Liver (tissue), 9 donors: Measurements from ENCODE around the gene KCNJ5. TPM values are rescaled to one million over a fixed set of nuclear protein-coding genes. Genes with fewer than 3 reads are reported as not detected.

ENCODE experiments used
- DNase-seq: peaks from one replicate; pipeline ENCODE4 v3.0.0-alpha.2; 2017; ENCODE audit warnings: low spot score
- H3K27ac ChIP-seq, 2 donors: one replicate each; pipeline ENCODE4 v1.7.0; 2013; ENCODE audit warnings: inconsistent platforms in 2 of 2, low read length in 2 of 2, control low read depth in 1 of 2, low read depth in 1 of 2, mild to moderate bottlenecking in 1 of 2
- H3K27me3 ChIP-seq, 4 donors: one replicate each; pipeline versions ENCODE4 v1.6.1 to v1.7.0; 2013; ENCODE audit warnings: low read length in 3 of 4, inconsistent platforms in 1 of 4, mild to moderate bottlenecking in 1 of 4, moderate library complexity in 1 of 4; ENCODE audit not compliant: control insufficient read depth in 4 of 4, insufficient read depth in 4 of 4
- H3K36me3 ChIP-seq, 4 donors: one replicate each; pipeline versions ENCODE4 v1.6.1 to v1.7.0; 2013; ENCODE audit warnings: low read length in 3 of 4, mild to moderate bottlenecking in 3 of 4, low read depth in 1 of 4, moderate library complexity in 1 of 4; ENCODE audit not compliant: control insufficient read depth in 4 of 4, insufficient read depth in 3 of 4
- H3K4me1 ChIP-seq, 4 donors: one replicate each; pipeline versions ENCODE4 v1.6.1 to v1.7.0; 2013; ENCODE audit warnings: low read length in 3 of 4, mild to moderate bottlenecking in 3 of 4, moderate library complexity in 1 of 4; ENCODE audit not compliant: control insufficient read depth in 4 of 4, insufficient read depth in 4 of 4
- H3K4me3 ChIP-seq, 3 donors: one replicate each; pipeline versions ENCODE4 v1.6.1 to v1.7.0; 2013; ENCODE audit warnings: low read length in 3 of 3, control low read depth in 1 of 3, low read depth in 1 of 3, mild to moderate bottlenecking in 1 of 3
- H3K9ac ChIP-seq, 2 donors: one replicate each; pipeline ENCODE4 v1.7.0; 2013; ENCODE audit warnings: low read length in 2 of 2, mild to moderate bottlenecking in 2 of 2, moderate library complexity in 2 of 2, control low read depth in 1 of 2, low read depth in 1 of 2
- H3K9me3 ChIP-seq, 4 donors: one replicate each; pipeline versions ENCODE4 v1.6.1 to v1.7.0; 2013; ENCODE audit warnings: low read length in 3 of 4; ENCODE audit not compliant: control insufficient read depth in 4 of 4
- ATF3 ChIP-seq: IDR thresholded peaks from 2 replicates; pipeline ENCODE4 v1.6.1; 2016; ENCODE audit warnings: antibody characterized with exemption
- CTCF ChIP-seq: fragments of 150-350 bp; IDR thresholded peaks from 2 replicates; pipeline ENCODE4 v1.5.1; 2017; ENCODE audit warnings: improper control_type of control experiment, low read depth, low read length; ENCODE audit not compliant: missing input control
- EGR1 ChIP-seq, 2 donors: IDR thresholded peaks; 2 replicates each; pipeline ENCODE4 v1.6.1; 2016 to 2018; ENCODE audit warnings: antibody characterized with exemption in 2 of 2, low read depth in 2 of 2
- FOXA1 ChIP-seq: IDR thresholded peaks from 2 replicates; pipeline ENCODE4 v1.6.1; 2016; ENCODE audit warnings: antibody characterized with exemption
- FOXA2 ChIP-seq: IDR thresholded peaks from 2 replicates; pipeline ENCODE4 v1.6.1; 2016; ENCODE audit warnings: antibody characterized with exemption
- GABPA ChIP-seq, 2 donors: IDR thresholded peaks in 1 of 2; conservative IDR thresholded peaks in 1 of 2; 2 replicates each; pipeline ENCODE4 v1.6.1; 2016; ENCODE audit warnings: antibody characterized with exemption in 2 of 2, mild to moderate bottlenecking in 1 of 2, moderate library complexity in 1 of 2
- HNF4A ChIP-seq, 2 donors: conservative IDR thresholded peaks; 2 replicates each; pipeline ENCODE4 v1.6.1; 2016; ENCODE audit warnings: antibody characterized with exemption in 2 of 2, mild to moderate bottlenecking in 2 of 2
- HNF4G ChIP-seq: IDR thresholded peaks from 2 replicates; pipeline ENCODE4 v1.6.1; 2016; ENCODE audit warnings: antibody characterized with exemption
- JUND ChIP-seq, 2 donors: IDR thresholded peaks; 2 replicates each; pipeline ENCODE4 v1.6.1; 2016; ENCODE audit warnings: antibody characterized with exemption in 2 of 2
- MAX ChIP-seq: IDR thresholded peaks from 2 replicates; pipeline ENCODE4 v1.6.1; 2016; ENCODE audit warnings: antibody characterized with exemption
- NR2F2 ChIP-seq: IDR thresholded peaks from 2 replicates; pipeline ENCODE4 v1.6.1; 2016; ENCODE audit warnings: antibody characterized with exemption
- RAD21 ChIP-seq, 2 donors: IDR thresholded peaks; 2 replicates each; pipeline ENCODE4 v1.6.1; 2016; ENCODE audit warnings: antibody characterized with exemption in 2 of 2, mild to moderate bottlenecking in 2 of 2
- RXRA ChIP-seq, 2 donors: IDR thresholded peaks; 2 replicates each; pipeline ENCODE4 v1.6.1; 2017 to 2018; ENCODE audit warnings: antibody characterized with exemption in 2 of 2, mild to moderate bottlenecking in 1 of 2
- SP1 ChIP-seq: IDR thresholded peaks from 2 replicates; pipeline ENCODE4 v1.6.1; 2018; ENCODE audit warnings: antibody characterized with exemption, mild to moderate bottlenecking
- TAF1 ChIP-seq: conservative IDR thresholded peaks from 2 replicates; pipeline ENCODE4 v1.6.1; 2016; ENCODE audit warnings: antibody characterized with exemption, mild to moderate bottlenecking
- YY1 ChIP-seq: IDR thresholded peaks from 2 replicates; pipeline ENCODE4 v1.6.1; 2016; ENCODE audit warnings: antibody characterized with exemption, mild to moderate bottlenecking
- ZBTB33 ChIP-seq: IDR thresholded peaks from 2 replicates; pipeline ENCODE4 v1.6.1; 2016; ENCODE audit warnings: antibody characterized with exemption
- WGBS: extraction: QIAGEN DNeasy Blood & Tissue Kit; methylation state at CpG from one replicate; pipeline ENCODE4 v1.1.7; 2013; 5-methylcytosine and 5-hydroxymethylcytosine counted together
- polyA plus RNA-seq, 2 donors: library from polyadenylated mRNA; stranded (reverse) in 1 of 2; unstranded in 1 of 2; fragments of 200-250 nt in 1 of 2; fragments of >200 nt in 1 of 2; fragmentation: Nextera tagmentation in 1 of 2; extraction: Ambion mirVana in 1 of 2; gene quantifications; one replicate each; pipeline versions ENCODE4 v1.2.1 to v1.2.3, GENCODE V29; 2013 to 2015
- total RNA-seq, 2 donors: library from RNA; depleted of rRNA; stranded (reverse); fragments of >200 nt; gene quantifications; one replicate each; pipeline ENCODE4 v1.2.3, GENCODE V29; 2014
- TF ChIP-seq, protein P1 (sequence below): IDR thresholded peaks from 2 replicates; pipeline ENCODE4 v1.6.1; 2016; ENCODE audit warnings: antibody characterized with exemption, mild to moderate bottlenecking
- donor health status: healthy.
- donor health status: healthy.
- donor health status: healthy.
- donor health status: healthy.
- donor health status: healthy.

Gene KCNJ5
- total and polyA plus RNA-seq, 4 donors: 0.04 to 0.08 (median 0.06) TPM

- Histone ChIP-seq H3K4me3 (no peak overlapping the region), H3K27ac (no peak overlapping the region), H3K9ac (no peak overlapping the region), H3K36me3 (no peaks in the 10 kb centered on the region), H3K9me3 (no peaks in the 10 kb centered on the region), H3K27me3 (no peaks in the 10 kb centered on the region), H3K4me1 (peaks cover 0 to 5% (median under 1%) of the 10 kb centered on the region in 4 donors)
- WGBS: 94% methylated on average over 7 of the region's 7 CpGs
- no peak for TF ChIP-seq GABPA (IDR thresholded peaks at IDR 0.05 in 1 of 2, conservative IDR thresholded peaks at IDR 0.05 in 1 of 2)
- TF ChIP-seq ZBTB33: no peak
- no peak for TF ChIP-seq MAX
- TF ChIP-seq HNF4A (conservative IDR thresholded peaks at IDR 0.05): no peak
- TF ChIP-seq JUND (IDR thresholded peaks at IDR 0.05): no peak
- no peak for TF ChIP-seq HNF4G
- no peak for TF ChIP-seq RXRA (IDR thresholded peaks at IDR 0.05)
- TF ChIP-seq EGR1 (IDR thresholded peaks at IDR 0.05; ENCODE audit: low read depth in 2 of 2): no peak
- TF ChIP-seq RAD21 (IDR thresholded peaks at IDR 0.05): no peak
- TF ChIP-seq CTCF: no peak
- TF ChIP-seq FOXA1: no peak
- no peak for TF ChIP-seq NR2F2
- TF ChIP-seq SP1: no peak
- no peak for DNase-seq
Observed at GRCh38 chr11:128841461-128842072, 49.6 kb upstream of the KCNJ5 start.

- Histone ChIP-seq H3K9me3 (no peaks in the 10 kb centered on the region), H3K36me3 (no peaks in the 10 kb centered on the region), H3K9ac (no peak overlapping the region), H3K4me1 (peaks cover 0 to 5% (median under 1%) of the 10 kb centered on the region in 4 donors), H3K4me3 (no peak overlapping the region), H3K27me3 (no peaks in the 10 kb centered on the region), H3K27ac (no peak overlapping the region)
- no peak for DNase-seq
- TF ChIP-seq NR2F2 (no peak), HNF4G (no peak), RXRA (IDR thresholded peaks at IDR 0.05) (no peak), EGR1 (IDR thresholded peaks at IDR 0.05; ENCODE audit: low read depth in 2 of 2) (no peak), FOXA2 (no peak), YY1 (no peak), ATF3 (no peak), MAX (no peak), HNF4A (conservative IDR thresholded peaks at IDR 0.05) (no peak), FOXA1 (no peak), RAD21 (IDR thresholded peaks at IDR 0.05) (no peak), GABPA (IDR thresholded peaks at IDR 0.05 in 1 of 2, conservative IDR thresholded peaks at IDR 0.05 in 1 of 2) (no peak), TAF1 (no peak)
- TF ChIP-seq, protein P1, sequence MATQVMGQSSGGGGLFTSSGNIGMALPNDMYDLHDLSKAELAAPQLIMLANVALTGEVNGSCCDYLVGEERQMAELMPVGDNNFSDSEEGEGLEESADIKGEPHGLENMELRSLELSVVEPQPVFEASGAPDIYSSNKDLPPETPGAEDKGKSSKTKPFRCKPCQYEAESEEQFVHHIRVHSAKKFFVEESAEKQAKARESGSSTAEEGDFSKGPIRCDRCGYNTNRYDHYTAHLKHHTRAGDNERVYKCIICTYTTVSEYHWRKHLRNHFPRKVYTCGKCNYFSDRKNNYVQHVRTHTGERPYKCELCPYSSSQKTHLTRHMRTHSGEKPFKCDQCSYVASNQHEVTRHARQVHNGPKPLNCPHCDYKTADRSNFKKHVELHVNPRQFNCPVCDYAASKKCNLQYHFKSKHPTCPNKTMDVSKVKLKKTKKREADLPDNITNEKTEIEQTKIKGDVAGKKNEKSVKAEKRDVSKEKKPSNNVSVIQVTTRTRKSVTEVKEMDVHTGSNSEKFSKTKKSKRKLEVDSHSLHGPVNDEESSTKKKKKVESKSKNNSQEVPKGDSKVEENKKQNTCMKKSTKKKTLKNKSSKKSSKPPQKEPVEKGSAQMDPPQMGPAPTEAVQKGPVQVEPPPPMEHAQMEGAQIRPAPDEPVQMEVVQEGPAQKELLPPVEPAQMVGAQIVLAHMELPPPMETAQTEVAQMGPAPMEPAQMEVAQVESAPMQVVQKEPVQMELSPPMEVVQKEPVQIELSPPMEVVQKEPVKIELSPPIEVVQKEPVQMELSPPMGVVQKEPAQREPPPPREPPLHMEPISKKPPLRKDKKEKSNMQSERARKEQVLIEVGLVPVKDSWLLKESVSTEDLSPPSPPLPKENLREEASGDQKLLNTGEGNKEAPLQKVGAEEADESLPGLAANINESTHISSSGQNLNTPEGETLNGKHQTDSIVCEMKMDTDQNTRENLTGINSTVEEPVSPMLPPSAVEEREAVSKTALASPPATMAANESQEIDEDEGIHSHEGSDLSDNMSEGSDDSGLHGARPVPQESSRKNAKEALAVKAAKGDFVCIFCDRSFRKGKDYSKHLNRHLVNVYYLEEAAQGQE: no peak
- WGBS: 36% methylated on average over 2 of the region's 2 CpGs
Observed at GRCh38 chr11:128843198-128843785, 47.9 kb upstream of the KCNJ5 start.
